OCI-LY7 (cell line): Measurements from ENCODE around the gene CHN2.

ENCODE experiments used
- CTCF ChIP-seq: fragments of 200-600 bp; sonication (generic); conservative IDR thresholded peaks from 2 replicates; pipeline ENCODE4 v1.5.1; 2014; ENCODE audit warnings: mild to moderate bottlenecking, antibody characterized with exemption, low read length, moderate library complexity, mixed read lengths
- EZH2phosphoT487 ChIP-seq: fragments of 200-600 bp; sonication (generic); IDR thresholded peaks from 2 replicates; pipeline ENCODE4 v1.6.1; 2018; ENCODE audit warnings: low read depth, borderline replicate concordance, mild to moderate bottlenecking, mixed run types, antibody characterized with exemption, low read length, moderate library complexity, mixed read lengths

DNA sequence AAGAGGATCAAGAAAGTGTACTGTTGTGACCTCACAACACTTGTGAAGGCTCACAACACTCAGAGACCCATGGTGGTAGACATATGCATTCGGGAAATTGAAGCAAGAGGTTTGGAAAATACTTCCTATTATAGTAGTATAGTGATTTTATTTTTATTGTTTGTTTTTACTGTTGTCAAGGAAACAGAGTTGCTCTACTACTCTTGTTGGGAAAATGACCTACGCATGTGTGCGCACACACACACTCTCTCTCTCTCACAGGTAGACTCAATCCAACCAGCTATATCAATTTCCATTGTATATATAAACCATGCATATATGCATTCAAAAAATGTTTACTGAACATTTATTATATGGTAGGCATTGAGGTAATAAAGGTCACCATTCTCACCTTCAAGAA lies 305.4 kb downstream of the CHN2 start:
- TF ChIP-seq CTCF (no peak), EZH2phosphoT487 (no peak)
